Mesenchymal stem cell (in vitro differentiated cells and primary cell): Measurements from ENCODE around the gene PDLIM1.

Experiments
- DNase-seq: peaks from one replicate; pipeline ENCODE4 v3.0.0-alpha.2; 2013
- H2AFZ ChIP-seq: one replicate; pipeline ENCODE4 v1.6.1; 2013; ENCODE audit warnings: low read depth, mild to moderate bottlenecking, control low read depth, inconsistent platforms, low read length, moderate library complexity
- H2AK5ac ChIP-seq: 2 replicates; pipeline ENCODE4 v1.6.1; 2013; ENCODE audit warnings: low read length, moderate library complexity, mild to moderate bottlenecking, inconsistent platforms; ENCODE audit not compliant: severe bottlenecking
- H2BK120ac ChIP-seq: one replicate; pipeline ENCODE4 v1.6.1; 2013; ENCODE audit warnings: low read depth, mild to moderate bottlenecking, inconsistent platforms, low read length, moderate library complexity
- H2BK12ac ChIP-seq, 2 experiments: one replicate each; pipeline ENCODE4 v1.6.1; 2013; ENCODE audit warnings: inconsistent platforms in 2 of 2, low read length in 2 of 2, mild to moderate bottlenecking in 2 of 2, moderate library complexity in 2 of 2, control low read depth in 1 of 2
- H2BK15ac ChIP-seq: one replicate; pipeline ENCODE4 v1.6.1; 2013; ENCODE audit warnings: mild to moderate bottlenecking, low read depth, inconsistent platforms; ENCODE audit not compliant: poor library complexity, severe bottlenecking
- H2BK5ac ChIP-seq: 2 replicates; pipeline ENCODE4 v1.6.1; 2013; ENCODE audit warnings: low read depth, mild to moderate bottlenecking, low read length, control low read depth, inconsistent platforms; ENCODE audit not compliant: poor library complexity, severe bottlenecking
- H3K14ac ChIP-seq, 2 experiments: one replicate each; pipeline ENCODE4 v1.6.1; 2013; ENCODE audit warnings: inconsistent platforms in 2 of 2, low read length in 2 of 2, control low read depth in 1 of 2, mild to moderate bottlenecking in 1 of 2, moderate library complexity in 1 of 2
- H3K18ac ChIP-seq, 2 experiments: one replicate each; pipeline ENCODE4 v1.6.1; 2013; ENCODE audit warnings: inconsistent platforms in 2 of 2, low read length in 2 of 2, control low read depth in 1 of 2, low read depth in 1 of 2, mild to moderate bottlenecking in 1 of 2
- H3K23ac ChIP-seq, 2 experiments: one replicate each; pipeline ENCODE4 v1.6.1; 2013; ENCODE audit warnings: inconsistent platforms in 2 of 2, low read length in 2 of 2, mild to moderate bottlenecking in 2 of 2, moderate library complexity in 2 of 2, control low read depth in 1 of 2
- H3K27ac ChIP-seq: 2 replicates; pipeline ENCODE4 v1.5.1; 2013; ENCODE audit warnings: mild to moderate bottlenecking, moderate library complexity, low read length, control low read depth, inconsistent platforms; ENCODE audit not compliant: poor library complexity, severe bottlenecking
- H3K27me3 ChIP-seq, 2 experiments: 2 replicates each; pipeline versions ENCODE4 v1.6.1 to v1.7.0; 2013; ENCODE audit warnings: low read length in 2 of 2, mild to moderate bottlenecking in 2 of 2, moderate library complexity in 2 of 2, control low read depth in 1 of 2, inconsistent platforms in 1 of 2; ENCODE audit not compliant: control insufficient read depth in 1 of 2, insufficient read depth in 1 of 2
- H3K36me3 ChIP-seq, 2 experiments: 2 replicates each; pipeline versions ENCODE4 v1.6.1 to v1.7.0; 2013; ENCODE audit warnings: low read length in 2 of 2, control low read depth in 1 of 2, inconsistent platforms in 1 of 2, low read depth in 1 of 2, mild to moderate bottlenecking in 1 of 2; ENCODE audit not compliant: insufficient read depth in 2 of 2, control insufficient read depth in 1 of 2
- H3K4ac ChIP-seq, 2 experiments: one replicate each; pipeline ENCODE4 v1.6.1; 2013; ENCODE audit warnings: inconsistent platforms in 2 of 2, low read length in 2 of 2, mild to moderate bottlenecking in 2 of 2, moderate library complexity in 2 of 2, control low read depth in 1 of 2, low read depth in 1 of 2
- H3K4me1 ChIP-seq: 2 replicates; pipeline ENCODE4 v1.6.1; 2013; ENCODE audit warnings: low read depth, low read length, control low read depth; ENCODE audit not compliant: control insufficient read depth, insufficient read depth
- H3K4me2 ChIP-seq: 2 replicates; pipeline ENCODE4 v1.6.1; 2013; ENCODE audit warnings: low read length, mild to moderate bottlenecking, inconsistent platforms; ENCODE audit not compliant: poor library complexity, severe bottlenecking
- H3K4me3 ChIP-seq, 2 experiments: 2 replicates each; pipeline versions ENCODE4 v1.5.1 to v1.7.0; 2013; ENCODE audit warnings: low read length in 2 of 2, mild to moderate bottlenecking in 2 of 2, control low read depth in 1 of 2, low read depth in 1 of 2; ENCODE audit not compliant: insufficient read depth in 1 of 2
- H3K79me1 ChIP-seq: replicated peaks from 2 replicates; pipeline ENCODE4 v1.6.1; 2013; ENCODE audit warnings: mild to moderate bottlenecking, control low read depth, low read length, inconsistent platforms; ENCODE audit not compliant: poor library complexity, severe bottlenecking
- H3K9ac ChIP-seq: 2 replicates; pipeline ENCODE4 v1.7.0; 2013; ENCODE audit warnings: mild to moderate bottlenecking, low read length, moderate library complexity
- H3K9me3 ChIP-seq: 2 replicates; pipeline ENCODE4 v1.7.0; 2013; ENCODE audit warnings: mild to moderate bottlenecking, low read length; ENCODE audit not compliant: control insufficient read depth
- H4K8ac ChIP-seq: one replicate; pipeline ENCODE4 v1.6.1; 2013; ENCODE audit warnings: inconsistent platforms, mild to moderate bottlenecking, low read length, moderate library complexity
- H4K91ac ChIP-seq: one replicate; pipeline ENCODE4 v1.6.1; 2013; ENCODE audit warnings: mild to moderate bottlenecking, low read length, inconsistent platforms
- WGBS: methylation state at CpG from one replicate; pipeline ENCODE4 v1.1.7; 2013; ENCODE audit warnings: mixed read lengths; 5-methylcytosine and 5-hydroxymethylcytosine counted together

PDLIM1 gene

DNA sequence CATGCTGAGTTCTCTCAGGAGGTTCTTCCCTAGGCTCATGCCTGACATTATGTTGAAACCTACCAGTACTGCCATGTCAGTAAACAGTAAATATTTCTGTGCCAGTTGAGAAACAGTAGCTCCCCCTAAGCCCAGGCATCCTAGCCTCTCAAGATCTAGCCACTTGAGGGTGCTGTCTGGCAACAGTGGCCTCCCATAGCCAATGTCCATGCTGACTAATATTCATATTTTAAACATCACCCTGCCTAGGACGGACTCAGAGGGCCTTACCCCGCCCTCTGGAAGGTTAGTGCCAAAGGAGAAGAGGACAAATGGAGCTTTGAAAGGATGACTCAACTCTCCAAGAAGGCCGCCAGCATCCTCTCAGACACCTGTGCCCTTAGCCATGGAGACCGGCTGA is 89.1 kb downstream of the PDLIM1 start:
- no peaks in the 10 kb centered on the region for H3K36me3 ChIP-seq
- H3K79me1 ChIP-seq, result no peaks in the 10 kb centered on the region
- no peak overlapping the region for H2BK5ac ChIP-seq
- H2BK120ac ChIP-seq, result no peak overlapping the region
- H3K27me3 ChIP-seq, result no peaks in the 10 kb centered on the region
- WGBS, result 86% methylated on average over 3 of the region's 4 CpGs
- H4K8ac ChIP-seq, result no peak overlapping the region
- no peak overlapping the region for H2AFZ ChIP-seq
- H3K4me2 ChIP-seq, result no peak overlapping the region
- no peak overlapping the region for H3K9ac ChIP-seq
- DNase-seq, result peak; percentile 16
- H4K91ac ChIP-seq, result no peak overlapping the region
- no peaks in the 10 kb centered on the region for H3K9me3 ChIP-seq
- H2BK12ac ChIP-seq, result no peak overlapping the region
- H3K4me1 ChIP-seq, result no peaks in the 10 kb centered on the region
- no peak overlapping the region for H3K4ac ChIP-seq
- no peak overlapping the region for H3K23ac ChIP-seq
- H3K4me3 ChIP-seq, result no peak overlapping the region
- no peak overlapping the region for H2AK5ac ChIP-seq
- H2BK15ac ChIP-seq, result no peak overlapping the region
- no peak overlapping the region for H3K18ac ChIP-seq
- no peak overlapping the region for H3K14ac ChIP-seq
- no peak overlapping the region for H3K27ac ChIP-seq

GRCh38 chr10:95196046-95196445 is 94.8 kb downstream of the PDLIM1 start:
- DNase-seq, result no peak
- H3K9me3 ChIP-seq, result no peaks in the 10 kb centered on the region
- H3K4ac ChIP-seq, result no peak overlapping the region
- H2BK5ac ChIP-seq, result no peak overlapping the region
- no peak overlapping the region for H3K23ac ChIP-seq
- no peak overlapping the region for H3K27ac ChIP-seq
- no peak overlapping the region for H2BK15ac ChIP-seq
- H3K79me1 ChIP-seq, result no peaks in the 10 kb centered on the region
- H3K4me2 ChIP-seq, result no peak overlapping the region
- H3K4me1 ChIP-seq, result peaks cover 2% of the 10 kb centered on the region
- WGBS, result 62% methylated on average over 3 of the region's 3 CpGs
- H3K27me3 ChIP-seq, result no peaks in the 10 kb centered on the region
- no peak overlapping the region for H2BK120ac ChIP-seq
- H3K14ac ChIP-seq, result no peak overlapping the region
- no peaks in the 10 kb centered on the region for H3K36me3 ChIP-seq
- H2BK12ac ChIP-seq, result no peak overlapping the region
- no peak overlapping the region for H3K4me3 ChIP-seq
- no peak overlapping the region for H2AK5ac ChIP-seq
- H3K9ac ChIP-seq, result no peak overlapping the region
- H4K8ac ChIP-seq, result no peak overlapping the region
- no peak overlapping the region for H2AFZ ChIP-seq
- H3K18ac ChIP-seq, result no peak overlapping the region
- no peak overlapping the region for H4K91ac ChIP-seq

DNA sequence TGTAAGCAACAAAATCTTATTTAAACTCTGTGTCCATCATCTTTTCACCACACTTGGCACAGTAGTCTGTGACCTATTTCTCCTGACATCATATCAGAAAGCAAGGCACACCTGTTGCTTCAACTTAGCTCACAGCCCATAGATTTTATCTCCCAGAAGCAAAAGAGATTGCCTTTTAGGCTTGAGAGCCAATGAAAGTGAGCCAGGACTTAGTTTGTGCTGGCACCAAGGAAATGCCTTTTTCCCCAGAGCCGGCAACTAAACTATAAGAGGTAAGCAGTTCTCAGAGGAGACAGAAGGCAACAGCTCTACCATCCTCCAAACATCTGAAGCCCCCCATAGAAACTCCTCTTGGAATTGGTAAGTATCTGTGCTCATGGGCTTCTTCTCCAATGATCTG is 96.9 kb downstream of the PDLIM1 start, which contains the start of gene ACSM6:
TSS of gene ACSM6 (plus strand) at position 295 of the 400 bp plus-strand sequence. CDS start 248 bp downstream, outside the sequence.
- Histone ChIP-seq H2BK12ac (no peak within 1 kb of the TSS), H2BK5ac (no peak within 1 kb of the TSS), H2BK120ac (no peak within 1 kb of the TSS), H4K91ac (no peak within 1 kb of the TSS), H4K8ac (no peak within 1 kb of the TSS), H2AK5ac (no peak within 1 kb of the TSS), H3K14ac (no peak within 1 kb of the TSS), H3K79me1 (no peaks in the 10 kb centered on the region), H3K36me3 (no peaks in the 10 kb centered on the region), H3K18ac (no peak within 1 kb of the TSS), H3K4me1 (peaks cover 2% of the 10 kb centered on the region), H3K4me2 (no peak within 1 kb of the TSS), H2BK15ac (no peak within 1 kb of the TSS), H3K9ac (no peak within 1 kb of the TSS), H3K4me3 (no peak within 1 kb of the TSS), H3K4ac (no peak within 1 kb of the TSS), H3K27me3 (no peaks in the 10 kb centered on the region), H3K23ac (no peak within 1 kb of the TSS), H3K27ac (no peak within 1 kb of the TSS), H2AFZ (no peak within 1 kb of the TSS), H3K9me3 (no peaks in the 10 kb centered on the region)
- 100% methylated on average over 1 of the region's 1 CpG for WGBS
- DNase-seq, result no peak

GRCh38 chr10:95188593-95188992 is 102.2 kb downstream of the PDLIM1 start:
- Histone ChIP-seq H3K4me1 (peaks cover 4% of the 10 kb centered on the region), H2BK15ac (no peak overlapping the region), H3K9me3 (no peaks in the 10 kb centered on the region), H3K23ac (no peak overlapping the region), H4K91ac (no peak overlapping the region), H4K8ac (no peak overlapping the region), H3K14ac (no peak overlapping the region), H2BK12ac (no peak overlapping the region), H2AK5ac (no peak overlapping the region), H3K4ac (no peak overlapping the region), H3K27me3 (peaks cover 0 to 7% of the 10 kb centered on the region in 2 experiments), H3K79me1 (no peaks in the 10 kb centered on the region), H3K18ac (no peak overlapping the region), H3K9ac (no peak overlapping the region), H3K27ac (no peak overlapping the region), H2AFZ (no peak overlapping the region), H3K4me3 (no peak overlapping the region), H3K36me3 (no peaks in the 10 kb centered on the region), H3K4me2 (no peak overlapping the region), H2BK120ac (no peak overlapping the region), H2BK5ac (no peak overlapping the region)
- DNase-seq, result no peak
